ENCODE results near the gene MXD3. TPM values are rescaled to one million over a fixed set of nuclear protein-coding genes. Genes with fewer than 3 reads are reported as not detected.
A peak's percentile ranks its signal among the peaks of the same experiment; 100 is the strongest.
"Not testable (repeated sequence)": the region's sequence is repeated elsewhere in the genome, so short reads cannot be mapped to it uniquely, and the experiment has no call there.

The MXD3 gene
- total RNA-seq, 1 experiment from 2014 or later: 16.7 TPM

GRCh38 chr5:177343777-177344176 is 32.1 kb upstream of the MXD3 start:
- no peak for DNase-seq (ENCODE audit: low read depth)

GRCh38 chr5:177343000-177343399 is 31.3 kb upstream of the MXD3 start:
- DNase-seq (ENCODE audit: low read depth): not testable (repeated sequence)

GRCh38 chr5:177339107-177339638 is 27.5 kb upstream of the MXD3 start:
- DNase-seq (ENCODE audit: low read depth): no peak

- DNase-seq (ENCODE audit: low read depth): no peak
These were observed 26.8 kb upstream of the MXD3 start for GRCh38 chr5:177338251-177339106.

- no peak for DNase-seq (ENCODE audit: low read depth)
These were observed 25.2 kb upstream of the MXD3 start for GRCh38 chr5:177336603-177337494.

GRCh38 chr5:177336112-177336511 is 24.4 kb upstream of the MXD3 start:
- peak; percentile 46 for DNase-seq (ENCODE audit: low read depth)

GRCh38 chr5:177335701-177336065 is 24.0 kb upstream of the MXD3 start:
- DNase-seq (ENCODE audit: low read depth): no peak

GRCh38 chr5:177334781-177335700 is 23.3 kb upstream of the MXD3 start:
- DNase-seq (ENCODE audit: low read depth): no peak

- DNase-seq (ENCODE audit: low read depth): no peak
These were observed 22.5 kb upstream of the MXD3 start for GRCh38 chr5:177334155-177334551.

- DNase-seq (ENCODE audit: low read depth): no peak
These were observed 21.9 kb upstream of the MXD3 start for GRCh38 chr5:177333420-177334154.

GRCh38 chr5:177332896-177333260 is 21.2 kb upstream of the MXD3 start:
- DNase-seq (ENCODE audit: low read depth): no peak

- no peak for DNase-seq (ENCODE audit: low read depth)
These were observed 20.6 kb upstream of the MXD3 start for GRCh38 chr5:177332031-177332895.

GRCh38 chr5:177330991-177331842 is 19.5 kb upstream of the MXD3 start:
- DNase-seq (ENCODE audit: low read depth): no peak

GRCh38 chr5:177329883-177330282 is 18.2 kb upstream of the MXD3 start:
- no peak for DNase-seq (ENCODE audit: low read depth)

- no peak for DNase-seq (ENCODE audit: low read depth)
These were observed 17.0 kb upstream of the MXD3 start for GRCh38 chr5:177328545-177329231.

GRCh38 chr5:177327539-177328522 is 16.1 kb upstream of the MXD3 start:
- DNase-seq (ENCODE audit: low read depth): peak; percentile 81

- DNase-seq (ENCODE audit: low read depth): no peak
These were observed 14.2 kb upstream of the MXD3 start for GRCh38 chr5:177325868-177326381.

Data from Daoy (cell line).